Sigmoid colon (tissue), 7 donors: Measurements from ENCODE around the gene PPP1R9B. TPM values are rescaled to one million over a fixed set of nuclear protein-coding genes. Genes with fewer than 3 reads are reported as not detected.

ENCODE experiments used
- DNase-seq: peaks from one replicate; pipeline ENCODE4 v3.0.0-alpha.2; 2019
- H3K27ac ChIP-seq, 4 donors: fragments of 200-600 bp; sonication (generic); one replicate each; pipeline ENCODE4 v1.5.1; 2016 to 2019; ENCODE audit warnings: mild to moderate bottlenecking in 1 of 4
- H3K27me3 ChIP-seq, 3 donors: fragments of 200-600 bp; sonication (generic); one replicate each; pipeline ENCODE4 v1.5.1; 2019; ENCODE audit warnings: mild to moderate bottlenecking in 1 of 3
- H3K36me3 ChIP-seq, 4 donors: fragments of 200-600 bp; sonication (generic); one replicate each; pipeline ENCODE4 v1.5.1; 2016 to 2019
- H3K4me1 ChIP-seq, 4 donors: fragments of 200-600 bp; sonication (generic); one replicate each; pipeline ENCODE4 v1.5.1; 2017 to 2019
- H3K4me3 ChIP-seq, 4 donors: fragments of 200-600 bp; sonication (generic); one replicate each; pipeline ENCODE4 v1.5.1; 2017 to 2019; ENCODE audit warnings: mild to moderate bottlenecking in 2 of 4, moderate library complexity in 1 of 4
- H3K9me3 ChIP-seq, 4 donors: fragments of 200-600 bp in 3 of 4; sonication (generic) in 3 of 4; one replicate each; pipeline versions ENCODE4 v1.5.1 to v1.6.1; 2013 to 2019
- CTCF ChIP-seq, 4 experiments: fragments of 450-650 bp in 3 of 4; fragments of 200-600 bp in 1 of 4; IDR thresholded peaks; one replicate each; pipeline ENCODE4 v1.5.1; 2016 to 2019; ENCODE audit warnings: antibody characterized with exemption in 4 of 4, mild to moderate bottlenecking in 3 of 4, moderate library complexity in 2 of 4
- EP300 ChIP-seq, 4 donors: sonication (generic); formaldehyde crosslinking; IDR thresholded peaks; one replicate each; pipeline ENCODE4 v1.6.1; 2017; ENCODE audit warnings: antibody characterized with exemption in 4 of 4
- POLR2A ChIP-seq, 2 donors: fragments of 450-650 bp; IDR thresholded peaks; one replicate each; pipeline ENCODE4 v1.6.1; 2016; ENCODE audit warnings: antibody characterized with exemption in 2 of 2, mild to moderate bottlenecking in 2 of 2, moderate library complexity in 2 of 2
- POLR2AphosphoS5 ChIP-seq, 4 donors: sonication (generic); formaldehyde crosslinking; IDR thresholded peaks; one replicate each; pipeline ENCODE4 v1.6.1; 2017; ENCODE audit warnings: antibody characterized with exemption in 4 of 4
- WGBS, 2 donors: extraction: QIAGEN DNeasy Blood & Tissue Kit; methylation state at CpG; one replicate each; pipeline ENCODE4 v1.1.7; 2013; 5-methylcytosine and 5-hydroxymethylcytosine counted together
- intact Hi-C: fragments of 100-400 bp; cut with DNase I; formaldehyde crosslinking; loops from one replicate; pipeline ENCODE4 v1.15.1; 2023
- polyA plus RNA-seq, 3 donors: library from polyadenylated mRNA; stranded (reverse); fragments of 200-250 nt; gene quantifications; one replicate each; pipeline ENCODE4 v1.2.3, GENCODE V29; 2013
- total RNA-seq, 4 donors: library from RNA; depleted of rRNA; stranded (reverse); fragments of >200 nt; gene quantifications; one replicate each; pipeline ENCODE4 v1.1.0, GENCODE V29; 2016
- donor health status: healthy with polysubstance abuse.
- donor health status: Bipolar disorder and iron deficiency.
- donor health status: healthy.

PPP1R9B gene
- total and polyA plus RNA-seq, 7 donors, result 9.0 to 38.7 (median 16.8) TPM

- TF ChIP-seq CTCF (IDR thresholded peaks at IDR 0.05) (no peak), POLR2A (IDR thresholded peaks at IDR 0.05) (no peak), POLR2AphosphoS5 (IDR thresholded peaks at IDR 0.05) (no peak), EP300 (IDR thresholded peaks at IDR 0.05) (no peak)
- intact Hi-C loops, result no loop called here
- no peak for DNase-seq
- Histone ChIP-seq H3K4me3 (no peak overlapping the region), H3K36me3 (peaks cover 0 to 25% (median 11%) of the 10 kb centered on the region in 4 donors), H3K27ac (no peak overlapping the region), H3K4me1 (peaks cover 0 to 15% (median 8%) of the 10 kb centered on the region in 4 donors), H3K9me3 (no peaks in the 10 kb centered on the region), H3K27me3 (no peaks in the 10 kb centered on the region)
- WGBS, 2 donors, result 81 to 87% methylated on average over 15 of the region's 15 CpGs
These were observed 59.2 kb downstream of the PPP1R9B start for GRCh38 chr17:50090971-50091917.

- intact Hi-C loops, result no loop called here
- no peak overlapping the region for H3K4me3 ChIP-seq
- WGBS, 2 donors, result 84 to 85% methylated on average over 6 of the region's 6 CpGs
- no peak for TF ChIP-seq EP300 (IDR thresholded peaks at IDR 0.05)
- TF ChIP-seq POLR2A (IDR thresholded peaks at IDR 0.05), result no peak
- no peak for TF ChIP-seq POLR2AphosphoS5 (IDR thresholded peaks at IDR 0.05)
- TF ChIP-seq CTCF (IDR thresholded peaks at IDR 0.05), result no peak
- no peak overlapping the region for H3K27ac ChIP-seq
- H3K27me3 ChIP-seq, result no peaks in the 10 kb centered on the region
- no peaks in the 10 kb centered on the region for H3K9me3 ChIP-seq
- DNase-seq, result no peak
- H3K4me1 ChIP-seq, result peaks cover 0 to 9% (median 1%) of the 10 kb centered on the region in 4 donors
- H3K36me3 ChIP-seq, result peaks cover 0 to 25% (median 11%) of the 10 kb centered on the region in 4 donors
These were observed 60.4 kb downstream of the PPP1R9B start for GRCh38 chr17:50090071-50090470.

GRCh38 chr17:50088952-50089825, 61.3 kb downstream of the PPP1R9B start:
- TF ChIP-seq POLR2AphosphoS5 (IDR thresholded peaks at IDR 0.05) (no peak), POLR2A (IDR thresholded peaks at IDR 0.05) (no peak), EP300 (IDR thresholded peaks at IDR 0.05) (no peak), CTCF (IDR thresholded peaks at IDR 0.05) (no peak)
- DNase-seq, result no peak
- intact Hi-C loops, result no loop called here
- no peaks in the 10 kb centered on the region for H3K9me3 ChIP-seq
- peaks cover 0 to 25% (median 11%) of the 10 kb centered on the region in 4 donors for H3K36me3 ChIP-seq
- 87 to 88% methylated on average over 25 of the region's 25 CpGs for WGBS, 2 donors
- no peaks in the 10 kb centered on the region for H3K27me3 ChIP-seq
- H3K4me3 ChIP-seq, result no peak overlapping the region
- H3K27ac ChIP-seq, result no peak overlapping the region
- peaks cover 0 to 3% (median 1%) of the 10 kb centered on the region in 4 donors for H3K4me1 ChIP-seq

- intact Hi-C loops, result loop anchor here (1.0 kb wide), 1 partner anchor 62 kb away; no protein-coding TSS in a partner anchor
- no peaks in the 10 kb centered on the region for H3K9me3 ChIP-seq
- DNase-seq, result no peak
- no peak overlapping the region for H3K27ac ChIP-seq
- WGBS, 2 donors, result 88 to 89% methylated on average over 19 of the region's 19 CpGs
- H3K4me3 ChIP-seq, result no peak overlapping the region
- no peaks in the 10 kb centered on the region for H3K4me1 ChIP-seq
- TF ChIP-seq POLR2AphosphoS5 (IDR thresholded peaks at IDR 0.05) (no peak), POLR2A (IDR thresholded peaks at IDR 0.05) (no peak), CTCF (IDR thresholded peaks at IDR 0.05) (no peak), EP300 (IDR thresholded peaks at IDR 0.05) (no peak)
- H3K27me3 ChIP-seq, result no peaks in the 10 kb centered on the region
- peaks cover 0 to 30% (median 12%) of the 10 kb centered on the region in 4 donors for H3K36me3 ChIP-seq
These were observed 62.5 kb downstream of the PPP1R9B start for GRCh38 chr17:50087912-50088405.
